Stimulated activated CD8-positive, alpha-beta memory T cell treated with anti-CD3 and anti-CD28 coated beads, Interleukin-12 subunit alpha, Interleukin-12 subunit beta, amount 100 ng/mL, for 24 hours (primary cell): ENCODE measurements around the gene KRTAP2-3.

Source experiments
- DNase-seq: peaks from one replicate; pipeline ENCODE4 v3.0.0-alpha.2; 2020; ENCODE audit errors: extremely low read depth

KRTAP2-3 gene

DNA sequence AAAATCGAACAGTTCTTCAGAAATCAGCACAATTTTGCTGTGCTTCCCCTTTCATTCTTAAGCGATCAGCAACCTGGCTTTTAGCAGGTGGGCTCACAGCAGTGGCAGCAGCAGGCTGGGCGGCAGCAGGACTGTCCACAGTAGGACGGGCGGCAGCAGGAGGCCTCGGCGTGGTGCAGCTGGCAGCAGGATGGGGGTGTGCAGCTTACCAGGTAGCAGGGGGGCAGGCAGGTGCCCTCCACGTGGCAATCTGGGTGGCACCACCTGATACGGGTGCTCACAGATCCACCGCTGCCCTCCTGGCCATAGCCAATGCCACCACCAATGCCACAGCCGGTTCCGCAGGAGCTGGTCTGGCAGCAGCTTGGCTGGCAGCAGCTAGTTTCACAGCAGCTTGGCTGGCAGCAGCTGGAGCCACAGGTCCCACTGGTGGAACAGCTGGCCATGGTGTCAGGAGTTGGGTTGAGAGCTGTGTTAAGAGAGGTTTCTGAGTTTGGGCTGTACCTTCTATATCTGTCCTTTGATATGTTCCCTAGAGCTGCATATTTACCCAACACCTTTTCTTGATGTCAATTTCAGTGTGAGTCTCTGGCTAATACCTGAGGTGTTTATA is 30.2 kb downstream of the KRTAP2-3 start, which contains the start of gene KRTAP1-4:
KRTAP1-4 (minus strand) TSS at position 563 of the 613 bp plus-strand sequence; CDS start at position 446, 117 bp downstream.
- no peak for DNase-seq

DNA sequence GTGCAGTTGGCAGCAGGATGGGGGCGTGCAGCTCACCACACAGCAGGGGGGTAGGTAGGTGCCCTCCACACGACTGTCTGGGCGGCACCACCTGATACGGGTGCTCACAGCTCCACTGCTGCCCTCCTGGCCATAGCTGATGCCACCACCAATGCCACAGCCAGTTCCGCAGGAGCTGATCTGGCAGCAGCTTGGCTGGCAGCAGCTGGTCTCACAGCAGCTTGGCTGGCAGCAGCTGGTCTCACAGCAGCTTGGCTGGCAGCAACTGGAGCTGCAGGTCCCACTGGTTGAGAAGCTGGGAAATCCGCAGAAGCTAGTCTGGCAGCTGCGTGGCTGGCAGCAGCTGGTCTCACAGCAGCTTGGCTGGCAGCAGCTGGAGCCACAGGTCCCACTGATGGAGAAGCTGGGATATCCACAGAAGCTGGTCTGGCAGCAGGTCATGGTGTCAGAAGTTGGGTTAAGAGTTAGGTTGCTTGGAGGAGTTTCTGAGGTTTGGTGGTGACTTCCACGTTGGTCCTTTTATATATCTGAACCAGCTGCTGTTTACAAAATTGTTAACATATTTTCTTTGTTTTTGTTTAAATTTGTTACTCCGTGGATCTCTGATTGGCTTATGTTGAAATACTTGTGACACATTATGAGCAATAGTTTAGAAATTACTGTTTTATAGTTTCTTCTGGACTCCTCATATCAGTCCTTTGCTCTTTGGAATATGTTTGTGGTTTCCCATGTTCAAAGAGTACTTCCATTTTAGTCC is 33.0 kb downstream of the KRTAP2-3 start, which contains the start of gene KRTAP1-5:
KRTAP1-5 (minus strand) TSS at position 494 of the 757 bp plus-strand sequence; CDS start at position 441, 53 bp downstream.
- DNase-seq, result no peak

GRCh38 chr17:41024697-41025096 is 35.2 kb downstream of the KRTAP2-3 start:
- no peak for DNase-seq

GRCh38 chr17:41020336-41020735 is 39.6 kb downstream of the KRTAP2-3 start:
- DNase-seq, result no peak

DNA sequence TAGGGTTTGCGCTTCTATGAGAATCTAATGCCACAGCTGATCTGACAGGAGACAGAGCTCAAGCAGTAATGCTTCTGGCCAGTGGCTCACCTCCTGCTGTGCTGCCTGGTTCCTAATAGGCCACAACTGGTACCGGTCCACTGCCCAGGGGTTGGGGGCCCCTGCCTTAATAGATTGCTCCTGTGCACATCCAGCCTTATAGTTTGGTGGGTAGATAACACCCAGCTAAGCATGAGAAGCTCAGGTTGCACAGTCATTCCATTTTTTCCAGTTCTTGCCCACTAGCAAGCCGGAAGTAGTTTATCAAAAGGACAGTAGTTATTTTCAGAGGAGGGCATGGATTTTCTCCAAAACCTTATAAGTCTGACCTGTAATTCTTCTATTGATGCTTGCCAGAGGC is 40.5 kb downstream of the KRTAP2-3 start:
- DNase-seq, result no peak

- no peak for DNase-seq
Measured at GRCh38 chr17:41018541-41018940, 41.4 kb downstream of the KRTAP2-3 start.

- no peak for DNase-seq
Measured at GRCh38 chr17:41016578-41017215, 43.2 kb downstream of the KRTAP2-3 start.

- DNase-seq, result no peak
Measured at GRCh38 chr17:41015454-41015853, 44.5 kb downstream of the KRTAP2-3 start.

- DNase-seq, result no peak
Measured at GRCh38 chr17:41013606-41014005, 46.3 kb downstream of the KRTAP2-3 start.

GRCh38 chr17:41013181-41013580 is 46.7 kb downstream of the KRTAP2-3 start:
- no peak for DNase-seq

GRCh38 chr17:41012326-41013120 is 47.4 kb downstream of the KRTAP2-3 start:
- no peak for DNase-seq

DNA sequence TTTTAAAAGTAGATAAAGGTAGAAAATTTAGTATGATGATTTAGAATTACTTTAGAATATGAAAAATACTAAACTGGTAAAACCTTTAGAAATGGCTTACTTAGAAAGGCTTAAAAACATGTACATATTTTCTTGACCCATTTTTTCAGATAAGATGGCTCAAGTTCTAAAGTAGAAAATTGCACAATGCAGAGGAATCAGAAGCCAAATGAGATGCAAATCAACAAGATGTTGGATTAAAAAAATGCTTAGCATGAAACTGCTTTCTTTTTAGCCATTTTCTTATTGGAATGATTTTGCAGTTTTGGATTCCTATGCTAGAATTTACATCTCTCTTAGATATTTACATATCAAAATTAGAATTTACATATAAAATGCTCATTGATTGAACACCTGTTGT is 49.5 kb downstream of the KRTAP2-3 start:
- DNase-seq, result no peak

GRCh38 chr17:41009936-41010335 is 50.0 kb downstream of the KRTAP2-3 start:
- DNase-seq, result no peak

DNA sequence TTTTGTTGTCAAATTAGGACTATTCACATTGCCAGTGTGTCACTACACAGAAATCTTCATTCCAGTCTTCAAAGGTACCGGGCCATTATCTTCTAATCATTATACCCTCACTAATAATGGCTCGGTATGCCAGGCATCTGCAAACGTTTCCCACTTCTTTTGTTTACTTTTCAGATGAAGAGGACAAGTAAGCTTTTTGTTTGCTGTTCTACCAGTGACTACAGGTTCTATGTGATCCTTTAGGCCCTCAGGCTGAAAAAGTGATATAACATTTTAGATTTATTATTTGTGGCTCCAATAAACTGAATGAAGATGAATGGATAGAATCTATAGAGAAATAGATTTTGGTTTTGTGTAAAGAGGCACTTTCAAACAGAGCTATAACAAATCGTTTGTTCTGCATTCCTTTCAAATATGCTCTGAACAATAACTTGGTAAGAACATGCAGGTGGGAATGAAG is 50.6 kb downstream of the KRTAP2-3 start:
- no peak for DNase-seq
